Esophagus squamous epithelium (tissue), 5 donors: Measurements from ENCODE around the gene NHLH1. TPM values are rescaled to one million over a fixed set of nuclear protein-coding genes. Genes with fewer than 3 reads are reported as not detected.

Experiments
- DNase-seq: peaks from one replicate; lab custom pipeline; 2025; lab: John Stamatoyannopoulos, UW
- H3K27ac ChIP-seq, 4 donors: fragments of 200-600 bp; sonication (generic); one replicate each; pipeline ENCODE4 v1.5.1; 2016 to 2019; ENCODE audit warnings: mild to moderate bottlenecking in 1 of 4
- H3K27me3 ChIP-seq, 4 donors: fragments of 200-600 bp; sonication (generic); 1 replicate in 3 of 4; 2 replicates in 1 of 4; pipeline versions ENCODE4 v1.5.1 to v1.6.0; 2017 to 2021; ENCODE audit warnings: antibody characterized with exemption in 1 of 4
- H3K36me3 ChIP-seq, 3 donors: fragments of 200-600 bp; sonication (generic); one replicate each; pipeline ENCODE4 v1.5.1; 2016 to 2019
- H3K4me1 ChIP-seq, 3 donors: fragments of 200-600 bp; sonication (generic); one replicate each; pipeline ENCODE4 v1.5.1; 2017 to 2019
- H3K4me3 ChIP-seq, 4 donors: fragments of 200-600 bp; sonication (generic); 1 replicate in 3 of 4; 2 replicates in 1 of 4; pipeline ENCODE4 v1.5.1; 2016 to 2019; ENCODE audit warnings: mild to moderate bottlenecking in 2 of 4, moderate library complexity in 1 of 4
- H3K9me3 ChIP-seq, 3 donors: fragments of 200-600 bp; sonication (generic); one replicate each; pipeline ENCODE4 v1.5.1; 2016 to 2019
- POLR2A ChIP-seq, 4 donors: fragments of 450-650 bp; IDR thresholded peaks; one replicate each; pipeline ENCODE4 v1.6.1; 2017; ENCODE audit warnings: antibody characterized with exemption in 4 of 4, mild to moderate bottlenecking in 4 of 4, moderate library complexity in 3 of 4
- WGBS, 2 donors: methylation state at CpG; one replicate each; pipeline ENCODE4 v1.1.5; 2018; 5-methylcytosine and 5-hydroxymethylcytosine counted together
- intact Hi-C: fragments of 100-400 bp; cut with DNase I; formaldehyde crosslinking; loops from one replicate; pipeline ENCODE4 v1.15.0; 2022
- total RNA-seq, 4 donors: library from RNA; depleted of rRNA; stranded (reverse); fragments of >200 nt; gene quantifications; one replicate each; pipeline ENCODE4 v1.1.0, GENCODE V29; 2016
- TF ChIP-seq, protein P1 (sequence below), 6 experiments: fragments of 450-650 bp in 4 of 6; fragments of 200-600 bp in 2 of 6; sonication (generic) in 2 of 6; IDR thresholded peaks; one replicate each; pipeline ENCODE4 v1.5.1; 2016 to 2019; ENCODE audit warnings: antibody characterized with exemption in 6 of 6, mild to moderate bottlenecking in 4 of 6, moderate library complexity in 4 of 6
- donor health status: DM: yes; HTN: yes; CAD: no.

The NHLH1 gene
- total RNA-seq, 4 donors from 2014 or later = 0.19 TPM; not detected in 3

DNA sequence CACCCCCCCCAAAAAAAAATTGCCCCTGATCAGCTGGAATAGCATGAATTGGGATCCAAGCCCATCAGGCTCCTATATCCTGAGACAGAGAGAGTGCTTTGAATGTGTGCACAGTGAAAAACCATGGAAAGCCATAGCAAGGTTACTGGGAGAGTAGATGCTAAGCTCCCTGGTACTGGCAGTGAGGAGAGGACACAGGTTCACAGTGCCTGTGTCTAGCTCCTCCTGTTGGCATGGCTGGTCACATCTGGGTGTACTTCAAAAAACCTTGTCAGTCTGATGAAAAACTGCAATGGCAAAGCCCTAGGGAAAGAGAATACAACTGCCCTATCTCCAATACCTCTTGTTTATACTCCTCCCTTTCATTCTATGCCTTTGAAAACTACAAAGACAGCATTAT is 36.8 kb upstream of the NHLH1 start:
- Histone ChIP-seq H3K36me3 (peaks cover 17 to 100% (median 75%) of the 10 kb centered on the region in 3 donors), H3K4me3 (no peak overlapping the region), H3K9me3 (no peaks in the 10 kb centered on the region), H3K4me1 (no peaks in the 10 kb centered on the region), H3K27me3 (no peaks in the 10 kb centered on the region), H3K27ac (no peak overlapping the region)
- no peak for DNase-seq
- intact Hi-C loops = no loop called here
- TF ChIP-seq, protein P1, sequence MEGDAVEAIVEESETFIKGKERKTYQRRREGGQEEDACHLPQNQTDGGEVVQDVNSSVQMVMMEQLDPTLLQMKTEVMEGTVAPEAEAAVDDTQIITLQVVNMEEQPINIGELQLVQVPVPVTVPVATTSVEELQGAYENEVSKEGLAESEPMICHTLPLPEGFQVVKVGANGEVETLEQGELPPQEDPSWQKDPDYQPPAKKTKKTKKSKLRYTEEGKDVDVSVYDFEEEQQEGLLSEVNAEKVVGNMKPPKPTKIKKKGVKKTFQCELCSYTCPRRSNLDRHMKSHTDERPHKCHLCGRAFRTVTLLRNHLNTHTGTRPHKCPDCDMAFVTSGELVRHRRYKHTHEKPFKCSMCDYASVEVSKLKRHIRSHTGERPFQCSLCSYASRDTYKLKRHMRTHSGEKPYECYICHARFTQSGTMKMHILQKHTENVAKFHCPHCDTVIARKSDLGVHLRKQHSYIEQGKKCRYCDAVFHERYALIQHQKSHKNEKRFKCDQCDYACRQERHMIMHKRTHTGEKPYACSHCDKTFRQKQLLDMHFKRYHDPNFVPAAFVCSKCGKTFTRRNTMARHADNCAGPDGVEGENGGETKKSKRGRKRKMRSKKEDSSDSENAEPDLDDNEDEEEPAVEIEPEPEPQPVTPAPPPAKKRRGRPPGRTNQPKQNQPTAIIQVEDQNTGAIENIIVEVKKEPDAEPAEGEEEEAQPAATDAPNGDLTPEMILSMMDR (IDR thresholded peaks at IDR 0.05) = no peak
- TF ChIP-seq POLR2A (IDR thresholded peaks at IDR 0.05) = no peak

DNA sequence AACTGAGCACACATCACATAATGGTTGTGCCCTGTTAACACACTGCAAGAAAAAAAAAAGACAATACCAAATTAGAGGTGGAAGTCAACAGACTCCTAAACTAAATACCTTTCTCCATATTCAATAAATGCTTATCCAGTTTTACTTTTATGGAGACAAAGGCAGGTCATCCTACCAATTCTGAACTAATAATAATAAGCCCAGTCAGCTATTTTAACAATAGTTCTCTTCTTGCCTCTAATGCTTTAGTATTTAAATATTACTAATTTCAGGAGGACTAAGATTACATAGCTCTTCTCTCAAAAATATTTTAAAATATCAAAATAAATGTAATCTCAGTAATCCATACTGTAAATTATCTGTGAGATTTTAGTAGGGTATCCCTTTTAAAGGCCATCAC is 34.4 kb upstream of the NHLH1 start:
- TF ChIP-seq POLR2A (IDR thresholded peaks at IDR 0.05) = no peak
- H3K27ac ChIP-seq = no peak overlapping the region
- no peak overlapping the region for H3K4me3 ChIP-seq
- no peaks in the 10 kb centered on the region for H3K27me3 ChIP-seq
- no peak for DNase-seq
- peaks cover 13 to 100% (median 52%) of the 10 kb centered on the region in 3 donors for H3K36me3 ChIP-seq
- intact Hi-C loops = no loop called here
- no peaks in the 10 kb centered on the region for H3K4me1 ChIP-seq
- no peaks in the 10 kb centered on the region for H3K9me3 ChIP-seq

GRCh38 chr1:160338580-160338979 is 28.3 kb upstream of the NHLH1 start:
- Histone ChIP-seq H3K4me1 (peaks cover 0 to 25% (median 12%) of the 10 kb centered on the region in 3 donors), H3K4me3 (no peak overlapping the region), H3K9me3 (no peaks in the 10 kb centered on the region), H3K27me3 (no peaks in the 10 kb centered on the region), H3K27ac (no peak overlapping the region), H3K36me3 (peaks cover 0 to 66% (median 5%) of the 10 kb centered on the region in 3 donors)
- intact Hi-C loops = no loop called here
- DNase-seq = no peak
- TF ChIP-seq POLR2A (IDR thresholded peaks at IDR 0.05) = no peak
- TF ChIP-seq, protein P1 (IDR thresholded peaks at IDR 0.05) = no peak
- WGBS, 2 donors = 73 to 79% methylated on average over 4 of the region's 4 CpGs

DNA sequence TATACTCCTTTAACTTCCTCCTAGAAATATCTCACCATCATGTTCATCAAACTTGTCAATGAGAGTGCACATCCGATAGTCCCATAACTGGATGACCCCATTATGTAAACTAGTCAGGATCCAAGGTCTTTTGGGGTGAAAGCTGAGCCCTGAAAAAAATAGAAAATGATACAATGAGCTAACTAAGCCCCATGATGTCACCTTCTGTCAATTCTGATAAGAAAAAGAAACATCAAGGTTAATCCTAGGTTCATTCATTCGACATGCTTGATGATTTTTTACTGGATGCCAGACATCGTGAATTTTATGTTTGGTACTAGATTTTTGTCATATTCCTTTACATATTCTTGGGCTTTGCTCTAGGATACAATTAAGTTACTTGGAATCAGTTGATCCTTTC is 26.7 kb upstream of the NHLH1 start:
- no peak for DNase-seq
- Histone ChIP-seq H3K36me3 (peaks cover 0 to 55% (median 0%) of the 10 kb centered on the region in 3 donors), H3K27me3 (no peaks in the 10 kb centered on the region), H3K9me3 (no peaks in the 10 kb centered on the region), H3K4me3 (no peak overlapping the region), H3K27ac (no peak overlapping the region), H3K4me1 (peaks cover 0 to 40% (median 17%) of the 10 kb centered on the region in 3 donors)
- intact Hi-C loops = no loop called here
- 69 to 74% methylated on average over 3 of the region's 3 CpGs for WGBS, 2 donors
- TF ChIP-seq POLR2A (IDR thresholded peaks at IDR 0.05) = no peak
- TF ChIP-seq, protein P1 (IDR thresholded peaks at IDR 0.05) = no peak

GRCh38 chr1:160340866-160341265 is 26.0 kb upstream of the NHLH1 start:
- Histone ChIP-seq H3K4me3 (no peak overlapping the region), H3K36me3 (peaks cover 0 to 55% (median 0%) of the 10 kb centered on the region in 3 donors), H3K9me3 (no peaks in the 10 kb centered on the region), H3K4me1 (peaks cover 0 to 47% (median 17%) of the 10 kb centered on the region in 3 donors), H3K27me3 (no peaks in the 10 kb centered on the region), H3K27ac (no peak overlapping the region)
- TF ChIP-seq, protein P1 (IDR thresholded peaks at IDR 0.05) = no peak
- no peak for TF ChIP-seq POLR2A (IDR thresholded peaks at IDR 0.05)
- intact Hi-C loops = no loop called here
- 56 to 71% methylated on average over 2 of the region's 2 CpGs for WGBS, 2 donors
- no peak for DNase-seq

- Histone ChIP-seq H3K4me3 (peak overlapping the region; percentile 73 to 91 (median 82)), H3K27ac (peak overlapping the region; percentile 86 to 96 (median 92)), H3K27me3 (no peaks in the 10 kb centered on the region), H3K36me3 (peaks cover 0 to 55% (median 5%) of the 10 kb centered on the region in 3 donors), H3K4me1 (peaks cover 0 to 63% (median 17%) of the 10 kb centered on the region in 3 donors), H3K9me3 (no peaks in the 10 kb centered on the region)
- no peak for DNase-seq
- TF ChIP-seq, protein P1 (IDR thresholded peaks at IDR 0.05) = no peak
- no peak for TF ChIP-seq POLR2A (IDR thresholded peaks at IDR 0.05)
- WGBS, 2 donors = 0 to 1% methylated on average over 7 of the region's 7 CpGs
- intact Hi-C loops = no loop called here
Observed at GRCh38 chr1:160342526-160342925, 24.3 kb upstream of the NHLH1 start.
